Prostate gland (tissue), 2 donors: ENCODE results near the gene OR8B3. TPM values are rescaled to one million over a fixed set of nuclear protein-coding genes. Genes with fewer than 3 reads are reported as not detected.

Source experiments
- DNase-seq: peaks from one replicate; pipeline ENCODE4 v3.0.0-alpha.2; 2019; ENCODE audit warnings: low spot score
- H3K27ac ChIP-seq, 2 donors: fragments of 200-600 bp; sonication (generic); 2 replicates each; pipeline ENCODE4 v1.5.1; 2017 to 2019
- H3K27me3 ChIP-seq: fragments of 200-600 bp; sonication (generic); replicated peaks from 2 replicates; pipeline ENCODE4 v1.5.1; 2019; ENCODE audit not compliant: insufficient read depth
- H3K36me3 ChIP-seq, 2 donors: fragments of 200-600 bp; sonication (generic); 1 replicate in 1 of 2; 2 replicates in 1 of 2; pipeline versions ENCODE4 v1.5.1 to v1.8.1; 2017 to 2019
- H3K4me1 ChIP-seq: fragments of 200-600 bp; sonication (generic); replicated peaks from 2 replicates; pipeline ENCODE4 v1.5.1; 2019
- H3K4me3 ChIP-seq, 2 donors: fragments of 200-600 bp; sonication (generic); 2 replicates each; pipeline ENCODE4 v1.5.1; 2017 to 2019
- H3K9me3 ChIP-seq: fragments of 200-600 bp; sonication (generic); 2 replicates; pipeline ENCODE4 v1.5.1; 2017
- CTCF ChIP-seq, 4 experiments: fragments of 200-600 bp in 2 of 4; fragments of 450-650 bp in 2 of 4; sonication (generic) in 2 of 4; IDR thresholded peaks; 1 replicate in 3 of 4; 2 replicates in 1 of 4; pipeline ENCODE4 v1.5.1; 2016 to 2019; ENCODE audit warnings: antibody characterized with exemption in 4 of 4, mild to moderate bottlenecking in 2 of 4, moderate library complexity in 2 of 4
- POLR2A ChIP-seq: fragments of 450-650 bp; IDR thresholded peaks from one replicate; pipeline ENCODE4 v1.6.1; 2016; ENCODE audit warnings: antibody characterized with exemption, mild to moderate bottlenecking
- POLR2AphosphoS5 ChIP-seq: sonication (generic); formaldehyde crosslinking; IDR thresholded peaks from one replicate; pipeline ENCODE4 v1.6.1; 2017; ENCODE audit warnings: antibody characterized with exemption
- WGBS: methylation state at CpG from one replicate; pipeline ENCODE4 v1.1.5; 2018; 5-methylcytosine and 5-hydroxymethylcytosine counted together
- intact Hi-C: fragments of 100-400 bp; cut with DNase I; formaldehyde crosslinking; loops from one replicate; pipeline ENCODE4 v1.14.2; 2022
- total RNA-seq, 2 donors: library from RNA; depleted of rRNA; stranded (reverse); fragments of >200 nt; gene quantifications; one replicate each; pipeline ENCODE4 v1.1.0, GENCODE V29; 2016

OR8B3 gene
- not detected for total RNA-seq

GRCh38 chr11:124398924-124399323 lies at the start of gene OR8B3:
OR8B3 (minus strand) TSS chr11:124399024; CDS start chr11:124397351, 1,673 bp downstream.
- no peaks in the 10 kb centered on the region for H3K36me3 ChIP-seq
- TF ChIP-seq POLR2AphosphoS5 (no peak), CTCF (IDR thresholded peaks at IDR 0.05) (no peak), POLR2A (no peak)
- no peak within 1 kb of the TSS for H3K27ac ChIP-seq
- no peaks in the 10 kb centered on the region for H3K27me3 ChIP-seq
- H3K4me1 ChIP-seq = no peaks in the 10 kb centered on the region
- DNase-seq = no peak
- H3K4me3 ChIP-seq = no peak within 1 kb of the TSS
- intact Hi-C loops = no loop called here
- no peaks in the 10 kb centered on the region for H3K9me3 ChIP-seq

GRCh38 chr11:124446916-124447315 lies 48.1 kb upstream of the OR8B3 start:
- intact Hi-C loops = no loop called here
- WGBS = 86% methylated on average over 1 of the region's 1 CpG
- Histone ChIP-seq H3K27me3 (no peaks in the 10 kb centered on the region), H3K9me3 (no peaks in the 10 kb centered on the region), H3K27ac (no peak overlapping the region), H3K4me3 (no peak overlapping the region), H3K36me3 (no peaks in the 10 kb centered on the region), H3K4me1 (no peaks in the 10 kb centered on the region)
- no peak for DNase-seq
- no peak for TF ChIP-seq POLR2A
- no peak for TF ChIP-seq POLR2AphosphoS5
- TF ChIP-seq CTCF (IDR thresholded peaks at IDR 0.05) = no peak

GRCh38 chr11:124445646-124446150 lies 46.9 kb upstream of the OR8B3 start, which contains the start of gene OR8B8:
OR8B8 (minus strand) TSS chr11:124445696; CDS start chr11:124441085, 4,611 bp downstream.
- WGBS = 91% methylated on average over 1 of the region's 1 CpG
- H3K4me1 ChIP-seq = no peaks in the 10 kb centered on the region

GRCh38 chr11:124442847-124443246 lies 44.0 kb upstream of the OR8B3 start:
- intact Hi-C loops = no loop called here
- Histone ChIP-seq H3K4me1 (no peaks in the 10 kb centered on the region), H3K4me3 (no peak overlapping the region), H3K9me3 (no peaks in the 10 kb centered on the region), H3K27ac (no peak overlapping the region), H3K27me3 (no peaks in the 10 kb centered on the region), H3K36me3 (no peaks in the 10 kb centered on the region)
- no peak for DNase-seq
- no peak for TF ChIP-seq CTCF (IDR thresholded peaks at IDR 0.05)
- TF ChIP-seq POLR2AphosphoS5 = no peak
- TF ChIP-seq POLR2A = no peak
- 54% methylated on average over 2 of the region's 2 CpGs for WGBS

More at GRCh38 chr11:124445646-124446150, 46.9 kb upstream of the OR8B3 start, which contains the start of gene OR8B8:
- no peak for DNase-seq
- intact Hi-C loops = no loop called here
- TF ChIP-seq POLR2A (no peak), CTCF (IDR thresholded peaks at IDR 0.05) (no peak), POLR2AphosphoS5 (no peak)
- Histone ChIP-seq H3K36me3 (no peaks in the 10 kb centered on the region), H3K27me3 (no peaks in the 10 kb centered on the region), H3K27ac (no peak within 1 kb of the TSS), H3K4me3 (no peak within 1 kb of the TSS), H3K9me3 (no peaks in the 10 kb centered on the region)

GRCh38 chr11:124442442-124442841 lies 43.6 kb upstream of the OR8B3 start:
- intact Hi-C loops = no loop called here
- TF ChIP-seq POLR2AphosphoS5 = no peak
- TF ChIP-seq CTCF (IDR thresholded peaks at IDR 0.05) = no peak
- TF ChIP-seq POLR2A = no peak

More at GRCh38 chr11:124442442-124442841, 43.6 kb upstream of the OR8B3 start:
- 38% methylated on average over 6 of the region's 6 CpGs for WGBS
- Histone ChIP-seq H3K4me1 (no peaks in the 10 kb centered on the region), H3K27ac (no peak overlapping the region), H3K9me3 (no peaks in the 10 kb centered on the region), H3K27me3 (no peaks in the 10 kb centered on the region), H3K36me3 (no peaks in the 10 kb centered on the region), H3K4me3 (no peak overlapping the region)
- DNase-seq = no peak
